Ammon's horn (tissue), 1 donor: ENCODE results near the gene KIAA1586.
"Not testable (repeated sequence)": the region's sequence is repeated elsewhere in the genome, so short reads cannot be mapped to it uniquely, and the experiment has no call there.

Experiments
- DNase-seq: peaks from one replicate; pipeline ENCODE4 v3.0.0-alpha.2; 2016; ENCODE audit warnings: low spot score

The KIAA1586 gene

GRCh38 chr6:57046332-57047256 is at the start of gene KIAA1586:
Gene KIAA1586, plus strand, starts transcription at chr6:57046693. Its CDS starts 63 bp downstream, at chr6:57046756.
- peak; percentile 97 for DNase-seq

GRCh38 chr6:56999049-56999448 is 47.4 kb upstream of the KIAA1586 start:
- no peak for DNase-seq

- DNase-seq = not testable (repeated sequence)
Measured at GRCh38 chr6:56999748-57000147, 46.7 kb upstream of the KIAA1586 start.

GRCh38 chr6:57002197-57002596 is 44.3 kb upstream of the KIAA1586 start:
- no peak for DNase-seq

- DNase-seq = no peak
Measured at GRCh38 chr6:57004292-57004691, 42.2 kb upstream of the KIAA1586 start.

GRCh38 chr6:57006101-57006500 is 40.4 kb upstream of the KIAA1586 start:
- DNase-seq = no peak

GRCh38 chr6:57008069-57008468 is 38.4 kb upstream of the KIAA1586 start:
- DNase-seq = not testable (repeated sequence)

GRCh38 chr6:57013521-57013926 is 33.0 kb upstream of the KIAA1586 start:
- DNase-seq = no peak

- DNase-seq = no peak
Measured at GRCh38 chr6:57017069-57017468, 29.4 kb upstream of the KIAA1586 start.

- no peak for DNase-seq
Measured at GRCh38 chr6:57017841-57018240, 28.7 kb upstream of the KIAA1586 start.

- no peak for DNase-seq
Measured at GRCh38 chr6:57019434-57019833, 27.1 kb upstream of the KIAA1586 start.

- DNase-seq = peak; percentile 8
Measured at GRCh38 chr6:57021086-57021720, 25.3 kb upstream of the KIAA1586 start.

- no peak for DNase-seq
Measured at GRCh38 chr6:57024321-57024720, 22.2 kb upstream of the KIAA1586 start.

GRCh38 chr6:57024775-57025174 is 21.7 kb upstream of the KIAA1586 start:
- no peak for DNase-seq

- peak; percentile 10 for DNase-seq
Measured at GRCh38 chr6:57026001-57026400, 20.5 kb upstream of the KIAA1586 start.

- no peak for DNase-seq
Measured at GRCh38 chr6:57027301-57027700, 19.2 kb upstream of the KIAA1586 start.

- DNase-seq = no peak
Measured at GRCh38 chr6:57029213-57029612, 17.3 kb upstream of the KIAA1586 start.

GRCh38 chr6:57033228-57033627 is 13.3 kb upstream of the KIAA1586 start:
- no peak for DNase-seq

- DNase-seq = no peak
Measured at GRCh38 chr6:57035549-57035948, 10.9 kb upstream of the KIAA1586 start.

GRCh38 chr6:57038906-57039305 is 7.6 kb upstream of the KIAA1586 start:
- no peak for DNase-seq

- DNase-seq = no peak
Measured at GRCh38 chr6:57040011-57040410, 6.5 kb upstream of the KIAA1586 start.

- DNase-seq = not testable (repeated sequence)
Measured at GRCh38 chr6:57044061-57044460, 2.4 kb upstream of the KIAA1586 start.

GRCh38 chr6:57044568-57044967 is 1.9 kb upstream of the KIAA1586 start:
- no peak for DNase-seq
